Psoas muscle (tissue), 8 donors: ENCODE results near the gene CMBL. TPM values are rescaled to one million over a fixed set of nuclear protein-coding genes. Genes with fewer than 3 reads are reported as not detected.

Source experiments
- ATAC-seq, 4 donors: fragments of 200-7000 bp; cut with Tn5 transposase; one replicate each; pipeline ENCODE4 v1.9.1; 2020; ENCODE audit warnings: moderate library complexity in 3 of 4, mild to moderate bottlenecking in 2 of 4
- DNase-seq, 2 donors: peaks; one replicate each; pipeline ENCODE4 v3.0.0-alpha.2; 2020
- H3K27ac ChIP-seq: fragments of 200-600 bp; one replicate; pipeline ENCODE4 v1.8.0; 2022
- H3K27me3 ChIP-seq, 3 donors: fragments of 200-600 bp in 1 of 3; one replicate each; pipeline versions ENCODE4 v1.6.1 to v1.8.0; 2013 to 2022; ENCODE audit warnings: low read length in 2 of 3, mild to moderate bottlenecking in 2 of 3, moderate library complexity in 1 of 3; ENCODE audit not compliant: insufficient read depth in 3 of 3
- H3K36me3 ChIP-seq, 2 donors: fragments of 200-600 bp in 1 of 2; one replicate each; pipeline versions ENCODE4 v1.6.1 to v1.8.0; 2013 to 2022; ENCODE audit warnings: low read depth in 1 of 2, mild to moderate bottlenecking in 1 of 2, moderate library complexity in 1 of 2; ENCODE audit not compliant: insufficient read depth in 1 of 2
- H3K4me1 ChIP-seq: fragments of 200-600 bp; one replicate; pipeline ENCODE4 v1.8.0; 2022
- H3K4me3 ChIP-seq: fragments of 200-600 bp; one replicate; pipeline ENCODE4 v1.8.0; 2022; ENCODE audit warnings: mild to moderate bottlenecking
- H3K9me3 ChIP-seq: fragments of 200-600 bp; one replicate; pipeline ENCODE4 v1.8.0; 2022
- CTCF ChIP-seq: fragments of 200-600 bp; IDR thresholded peaks from one replicate; pipeline ENCODE4 v1.8.0; 2022; ENCODE audit warnings: antibody characterized with exemption
- WGBS, 3 donors: extraction: QIAGEN DNeasy Blood & Tissue Kit; methylation state at CpG; one replicate each; pipeline versions ENCODE4 v1.1.6 to v1.1.7; 2013; 5-methylcytosine and 5-hydroxymethylcytosine counted together
- intact Hi-C, 2 donors: fragments of 100-400 bp; cut with DNase I; formaldehyde crosslinking; loops; one replicate each; pipeline versions ENCODE4 v1.11.0 to v1.14.2; 2022
- polyA plus RNA-seq, 3 donors: library from polyadenylated mRNA; stranded (reverse); fragments of 200-250 nt; gene quantifications; one replicate each; pipeline ENCODE4 v1.2.3, GENCODE V29; 2013
- total RNA-seq, 4 donors: library from RNA; stranded (reverse); fragmentation: NEBNext Ultra II Directional in 2 of 4; extraction: Animal tissue kit (Norgen Biotek cat#: 25700) in 2 of 4; gene quantifications; one replicate each; pipeline versions ENCODE4 v1.2.1 to v1.2.4, GENCODE V29; 2021 to 2023
- donor health status: healthy with polysubstance abuse.
- donor health status: DM: no; HTN: no; CAD: no; lungs with moderate emphysema.
- donor health status: Bipolar disorder and iron deficiency.
- donor health status: healthy.
- donor health status: DM: yes; HTN: yes; CAD: no.
- donor health status: DM: no; HTN: no; CAD: no.
- donor health status: DM: no; HTN: no; CAD: no.
- donor health status: DM: yes; HTN: yes; CAD: no.

CMBL gene
- total and polyA plus RNA-seq, 7 donors = 9.4 to 243 (median 55.7) TPM

GRCh38 chr5:10353241-10354047 lies 45.7 kb upstream of the CMBL start, which contains the start of gene MARCHF6:
MARCHF6 (plus strand) TSS chr5:10353695; CDS start chr5:10353899, 204 bp downstream.
- 0 to 1% (median 0%) methylated on average over 69 to 92 of the region's 92 CpGs for WGBS, 3 donors
- intact Hi-C loops = loop anchor here in 1 of 2 donors (5.0 kb wide), 2 partner anchors 36 to 66 kb away; no protein-coding TSS in a partner anchor
- Histone ChIP-seq H3K27me3 (no peaks in the 10 kb centered on the region), H3K36me3 (no peaks in the 10 kb centered on the region), H3K4me1 (peaks cover 37% of the 10 kb centered on the region), H3K27ac (peak within 1 kb of the TSS; percentile 99), H3K9me3 (no peaks in the 10 kb centered on the region), H3K4me3 (peak within 1 kb of the TSS; percentile 95)
- TF ChIP-seq CTCF = no peak
- ATAC-seq = peak; percentile 96 to 98 (median 96)
- peak; percentile 95 to 98 for DNase-seq

DNA sequence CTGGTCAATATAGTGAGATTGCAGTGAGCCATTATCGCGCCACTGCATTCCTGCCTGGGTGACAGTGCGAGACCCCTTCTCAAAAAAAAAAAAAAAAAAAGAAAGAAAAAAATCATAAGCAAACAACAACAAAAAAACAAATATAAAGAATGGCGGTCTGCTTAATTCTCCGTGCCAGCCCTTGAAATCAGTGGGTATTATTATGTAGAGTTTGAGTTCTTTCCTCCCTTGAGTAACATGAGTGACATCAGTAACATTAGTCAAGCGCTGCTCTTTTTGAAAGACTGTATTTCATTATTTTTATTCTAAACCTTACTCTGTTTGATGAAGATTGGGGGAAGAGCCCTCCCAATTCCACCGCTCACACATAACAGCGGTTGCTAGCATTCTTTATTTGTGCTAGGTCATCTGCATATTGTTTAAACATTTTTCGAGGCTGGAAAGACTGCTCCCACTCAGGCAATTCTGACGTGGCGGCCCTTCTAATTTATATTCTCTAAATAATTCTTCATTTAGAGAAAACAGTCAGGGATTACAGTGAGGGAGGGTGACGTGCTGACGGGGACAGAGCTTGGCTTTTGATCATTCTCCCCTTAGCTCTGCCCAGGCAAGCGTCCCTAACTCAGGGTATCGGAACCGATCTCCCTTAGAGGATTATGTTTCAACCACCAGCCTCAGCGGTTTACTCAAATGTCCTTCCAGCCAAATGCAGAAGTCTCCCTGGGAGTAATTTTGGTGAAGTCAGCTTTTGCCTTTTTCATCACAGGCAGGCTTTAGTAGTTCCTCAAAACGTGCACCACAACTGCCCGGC lies 44.9 kb upstream of the CMBL start:
- Histone ChIP-seq H3K4me3 (peak overlapping the region; percentile 95), H3K27ac (peak overlapping the region; percentile 99), H3K9me3 (no peaks in the 10 kb centered on the region), H3K27me3 (no peaks in the 10 kb centered on the region), H3K4me1 (peaks cover 30% of the 10 kb centered on the region), H3K36me3 (no peaks in the 10 kb centered on the region)
- DNase-seq = no peak
- WGBS, 3 donors = 26 to 30% (median 26%) methylated on average over 19 of the region's 19 CpGs
- no peak for TF ChIP-seq CTCF
- ATAC-seq = peak; percentile 36 to 52 (median 43)
- intact Hi-C loops = loop anchor here in 1 of 2 donors (5.0 kb wide), 2 partner anchors 35 to 65 kb away; no protein-coding TSS in a partner anchor

DNA sequence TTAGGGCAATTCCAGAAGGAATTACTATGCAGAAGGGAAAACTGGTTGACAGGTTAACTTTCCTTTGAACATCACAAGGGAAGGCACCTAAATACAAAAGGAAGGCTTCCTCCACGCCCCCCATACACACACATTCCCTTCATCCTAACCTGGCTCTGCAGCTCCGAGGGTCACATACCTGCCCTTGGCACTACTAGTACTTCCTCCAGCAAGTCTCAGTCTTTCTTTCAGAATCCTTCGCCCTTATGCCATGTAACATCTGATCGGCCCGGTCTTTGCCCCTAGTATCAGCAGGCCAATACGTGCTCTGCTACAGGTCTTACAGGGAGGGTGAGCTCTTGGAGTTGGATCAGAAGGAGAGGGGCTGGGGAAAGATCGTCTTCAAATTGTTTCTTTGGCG lies 44.2 kb upstream of the CMBL start:
- ATAC-seq = no peak
- Histone ChIP-seq H3K36me3 (no peaks in the 10 kb centered on the region), H3K4me1 (peaks cover 23% of the 10 kb centered on the region), H3K4me3 (peak overlapping the region; percentile 95), H3K27ac (peak overlapping the region; percentile 99), H3K27me3 (no peaks in the 10 kb centered on the region), H3K9me3 (no peaks in the 10 kb centered on the region)
- TF ChIP-seq CTCF = no peak
- WGBS, 3 donors = 91 to 94% (median 93%) methylated on average over 8 of the region's 8 CpGs
- intact Hi-C loops = loop anchor here in 1 of 2 donors (5.0 kb wide), 2 partner anchors 35 to 65 kb away; no protein-coding TSS in a partner anchor
- no peak for DNase-seq

DNA sequence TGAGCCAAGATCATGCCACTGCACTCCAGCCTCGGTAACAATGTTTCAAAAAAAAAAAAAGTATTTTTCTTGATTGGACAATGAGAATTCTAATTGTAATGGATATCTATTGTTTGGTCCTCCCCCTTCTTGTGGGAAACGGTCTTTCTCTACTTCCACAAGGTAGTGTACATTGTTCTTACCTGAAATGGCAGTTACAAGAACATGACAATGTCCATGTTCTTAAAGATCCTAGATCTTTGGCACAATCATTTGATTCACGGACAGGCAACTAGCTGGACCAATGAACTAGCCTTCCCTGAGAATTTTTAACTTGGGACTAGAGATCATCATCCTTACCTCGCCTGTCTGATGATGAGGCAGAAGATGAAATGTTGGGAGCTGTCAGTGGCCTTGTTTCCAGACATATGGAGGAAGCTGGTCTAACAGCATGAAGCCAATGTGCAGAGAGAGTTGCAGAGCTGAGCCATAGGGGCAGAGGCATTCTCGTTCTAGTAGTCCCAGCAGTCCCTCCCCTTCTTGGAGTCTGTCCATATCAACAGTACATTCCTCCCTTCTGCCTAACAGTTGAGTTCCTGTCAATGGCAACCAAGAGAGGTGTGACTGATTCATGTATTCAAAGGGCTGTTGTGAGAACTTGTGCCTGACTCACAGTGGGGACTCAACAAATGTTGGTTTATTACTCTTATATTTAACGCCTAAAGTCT lies 43.6 kb upstream of the CMBL start:
- peaks cover 17% of the 10 kb centered on the region for H3K4me1 ChIP-seq
- 80 to 86% (median 83%) methylated on average over 6 of the region's 6 CpGs for WGBS, 3 donors
- no peak for TF ChIP-seq CTCF
- peak overlapping the region; percentile 99 for H3K27ac ChIP-seq
- H3K27me3 ChIP-seq = no peaks in the 10 kb centered on the region
- no peak overlapping the region for H3K4me3 ChIP-seq
- no peak for ATAC-seq
- intact Hi-C loops = loop anchor here in 1 of 2 donors (5.0 kb wide), 2 partner anchors 34 to 64 kb away; no protein-coding TSS in a partner anchor
- no peaks in the 10 kb centered on the region for H3K9me3 ChIP-seq
- DNase-seq = no peak
- no peaks in the 10 kb centered on the region for H3K36me3 ChIP-seq
